ENCODE results near the gene AXIN2.

AXIN2 gene

GRCh38 chr17:65586899-65587298 is 25.5 kb upstream of the AXIN2 start:
- no peak for TF ChIP-seq CTCF (IDR thresholded peaks at IDR 0.05; ENCODE audit: low read depth, low read length)
- no peak for DNase-seq
- no peak overlapping the region for H3K4me3 ChIP-seq (ENCODE audit: low read depth, low read length)

GRCh38 chr17:65584604-65585521 is 23.4 kb upstream of the AXIN2 start:
- Histone ChIP-seq H3K9me3 (ENCODE audit: severe bottlenecking) (no peaks in the 10 kb centered on the region), H3K27me3 (ENCODE audit: insufficient read depth, low read depth, severe bottlenecking) (no peaks in the 10 kb centered on the region), H3K36me3 (no peaks in the 10 kb centered on the region), H3K4me3 (ENCODE audit: low read depth, low read length) (no peak overlapping the region), H3K27ac (no peak overlapping the region)
- no peak for TF ChIP-seq CTCF (IDR thresholded peaks at IDR 0.05; ENCODE audit: low read depth, low read length)
- DNase-seq: no peak

More at GRCh38 chr17:65586899-65587298, 25.5 kb upstream of the AXIN2 start:
- H3K27ac ChIP-seq: no peak overlapping the region
- H3K36me3 ChIP-seq: no peaks in the 10 kb centered on the region
- H3K27me3 ChIP-seq (ENCODE audit: insufficient read depth, low read depth, severe bottlenecking): no peaks in the 10 kb centered on the region
- H3K9me3 ChIP-seq (ENCODE audit: severe bottlenecking): no peaks in the 10 kb centered on the region

- H3K27me3 ChIP-seq (ENCODE audit: insufficient read depth, low read depth, severe bottlenecking): no peaks in the 10 kb centered on the region
- DNase-seq: no peak
- H3K4me3 ChIP-seq (ENCODE audit: low read depth, low read length): no peak overlapping the region
- no peaks in the 10 kb centered on the region for H3K36me3 ChIP-seq
- no peak overlapping the region for H3K27ac ChIP-seq
- H3K9me3 ChIP-seq (ENCODE audit: severe bottlenecking): no peaks in the 10 kb centered on the region
- TF ChIP-seq CTCF (IDR thresholded peaks at IDR 0.05; ENCODE audit: low read depth, low read length): no peak
Observed at GRCh38 chr17:65583921-65584603, 22.6 kb upstream of the AXIN2 start.

GRCh38 chr17:65576939-65577338 is 15.5 kb upstream of the AXIN2 start:
- no peaks in the 10 kb centered on the region for H3K27me3 ChIP-seq (ENCODE audit: insufficient read depth, low read depth, severe bottlenecking)
- H3K36me3 ChIP-seq: no peaks in the 10 kb centered on the region
- no peak overlapping the region for H3K27ac ChIP-seq
- H3K4me3 ChIP-seq (ENCODE audit: low read depth, low read length): no peak overlapping the region
- no peaks in the 10 kb centered on the region for H3K9me3 ChIP-seq (ENCODE audit: severe bottlenecking)
- DNase-seq: no peak
- TF ChIP-seq CTCF (IDR thresholded peaks at IDR 0.05; ENCODE audit: low read depth, low read length): no peak

GRCh38 chr17:65573282-65573602 is 11.8 kb upstream of the AXIN2 start:
- no peak for TF ChIP-seq CTCF (IDR thresholded peaks at IDR 0.05; ENCODE audit: low read depth, low read length)
- no peak for DNase-seq
- Histone ChIP-seq H3K4me3 (ENCODE audit: low read depth, low read length) (no peak overlapping the region), H3K36me3 (no peaks in the 10 kb centered on the region), H3K27me3 (ENCODE audit: insufficient read depth, low read depth, severe bottlenecking) (no peaks in the 10 kb centered on the region), H3K27ac (no peak overlapping the region), H3K9me3 (ENCODE audit: severe bottlenecking) (no peaks in the 10 kb centered on the region)

Measured in WERI-Rb-1 (cell line).